MM.1S (cell line): ENCODE data around the gene PHLDB2.

Experiments used
- DNase-seq: peaks from one replicate; pipeline ENCODE4 v3.0.0-alpha.2; 2015
- H2AFZ ChIP-seq: fragments of 300-600 bp; sonication (generic); 2 replicates; pipeline ENCODE4 v1.6.0; 2016; ENCODE audit warnings: antibody characterized with exemption, low read length
- H3F3A ChIP-seq: fragments of 300-600 bp; sonication (generic); 2 replicates; pipeline ENCODE4 v1.6.1; 2016; ENCODE audit warnings: mild to moderate bottlenecking, antibody characterized with exemption, low read length, moderate library complexity, mixed read lengths; ENCODE audit not compliant: insufficient read depth
- H3K27ac ChIP-seq: fragments of 300-600 bp; sonication (generic); 2 replicates; pipeline ENCODE4 v1.5.1; 2016; ENCODE audit warnings: mild to moderate bottlenecking, low read length
- H3K27me3 ChIP-seq: fragments of 300-600 bp; sonication (generic); replicated peaks from 2 replicates; pipeline ENCODE4 v1.6.0; 2016; ENCODE audit warnings: low read length; ENCODE audit not compliant: insufficient read depth
- H3K36me3 ChIP-seq: fragments of 300-600 bp; sonication (generic); replicated peaks from 2 replicates; pipeline ENCODE4 v1.6.1; 2016; ENCODE audit warnings: mild to moderate bottlenecking, low read length, mixed read lengths; ENCODE audit not compliant: insufficient read depth
- H3K4me1 ChIP-seq: fragments of 300-600 bp; sonication (generic); 2 replicates; pipeline ENCODE4 v1.6.1; 2016; ENCODE audit warnings: low read length, mixed read lengths
- H3K4me2 ChIP-seq: fragments of 300-600 bp; sonication (generic); 2 replicates; pipeline ENCODE4 v1.6.0; 2016; ENCODE audit warnings: low read depth, low read length
- H3K4me3 ChIP-seq: fragments of 300-600 bp; sonication (generic); 2 replicates; pipeline ENCODE4 v1.5.1; 2016; ENCODE audit warnings: low read length, mixed read lengths
- H3K79me2 ChIP-seq: fragments of 300-600 bp; sonication (generic); 2 replicates; pipeline ENCODE4 v1.6.1; 2016; ENCODE audit warnings: mixed run types, low read length, mixed read lengths
- H3K9ac ChIP-seq: fragments of 300-600 bp; sonication (generic); 2 replicates; pipeline ENCODE4 v1.6.1; 2016; ENCODE audit warnings: low read length, mixed read lengths
- H3K9me2 ChIP-seq: fragments of 300-600 bp; sonication (generic); replicated peaks from 2 replicates; pipeline ENCODE4 v1.6.1; 2016; ENCODE audit warnings: mild to moderate bottlenecking, low read length, mixed read lengths; ENCODE audit not compliant: insufficient read depth
- H3K9me3 ChIP-seq: fragments of 300-600 bp; sonication (generic); replicated peaks from 2 replicates; pipeline ENCODE4 v1.6.1; 2016; ENCODE audit warnings: mild to moderate bottlenecking, low read length, mixed read lengths; ENCODE audit not compliant: insufficient read depth
- H4K20me1 ChIP-seq: fragments of 300-600 bp; sonication (generic); 2 replicates; pipeline ENCODE4 v1.6.1; 2016; ENCODE audit warnings: mild to moderate bottlenecking, low read length, moderate library complexity, mixed read lengths; ENCODE audit not compliant: insufficient read depth
- EZH2 ChIP-seq: fragments of 300-600 bp; sonication (generic); optimal IDR thresholded peaks from 2 replicates; pipeline ENCODE3; 2017; ENCODE audit warnings: low read depth, mild to moderate bottlenecking, antibody characterized with exemption, low read length, mixed read lengths
- EZH2phosphoT487 ChIP-seq: fragments of 300-600 bp; sonication (generic); IDR thresholded peaks from 2 replicates; pipeline ENCODE4 v1.6.1; 2018; ENCODE audit warnings: antibody characterized with exemption, low read length
- TF ChIP-seq, protein P1 (sequence below): fragments of 300-600 bp; sonication (generic); IDR thresholded peaks from 2 replicates; pipeline ENCODE4 v1.5.1; 2016; ENCODE audit warnings: antibody characterized with exemption, low read length, mixed read lengths

Gene PHLDB2

GRCh38 chr3:111949712-111950111 is 90.6 kb downstream of the PHLDB2 start:
- H3K27ac ChIP-seq: no peak overlapping the region
- TF ChIP-seq, protein P1, sequence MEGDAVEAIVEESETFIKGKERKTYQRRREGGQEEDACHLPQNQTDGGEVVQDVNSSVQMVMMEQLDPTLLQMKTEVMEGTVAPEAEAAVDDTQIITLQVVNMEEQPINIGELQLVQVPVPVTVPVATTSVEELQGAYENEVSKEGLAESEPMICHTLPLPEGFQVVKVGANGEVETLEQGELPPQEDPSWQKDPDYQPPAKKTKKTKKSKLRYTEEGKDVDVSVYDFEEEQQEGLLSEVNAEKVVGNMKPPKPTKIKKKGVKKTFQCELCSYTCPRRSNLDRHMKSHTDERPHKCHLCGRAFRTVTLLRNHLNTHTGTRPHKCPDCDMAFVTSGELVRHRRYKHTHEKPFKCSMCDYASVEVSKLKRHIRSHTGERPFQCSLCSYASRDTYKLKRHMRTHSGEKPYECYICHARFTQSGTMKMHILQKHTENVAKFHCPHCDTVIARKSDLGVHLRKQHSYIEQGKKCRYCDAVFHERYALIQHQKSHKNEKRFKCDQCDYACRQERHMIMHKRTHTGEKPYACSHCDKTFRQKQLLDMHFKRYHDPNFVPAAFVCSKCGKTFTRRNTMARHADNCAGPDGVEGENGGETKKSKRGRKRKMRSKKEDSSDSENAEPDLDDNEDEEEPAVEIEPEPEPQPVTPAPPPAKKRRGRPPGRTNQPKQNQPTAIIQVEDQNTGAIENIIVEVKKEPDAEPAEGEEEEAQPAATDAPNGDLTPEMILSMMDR: no peak
- TF ChIP-seq EZH2 (no peak), EZH2phosphoT487 (no peak)
- H4K20me1 ChIP-seq: no peaks in the 10 kb centered on the region
- H3K9me3 ChIP-seq: no peaks in the 10 kb centered on the region
- H3F3A ChIP-seq: no peaks in the 10 kb centered on the region
- H3K4me1 ChIP-seq: no peaks in the 10 kb centered on the region
- H3K79me2 ChIP-seq: no peaks in the 10 kb centered on the region
- no peak overlapping the region for H3K4me3 ChIP-seq
- DNase-seq: no peak
- H3K9me2 ChIP-seq: no peaks in the 10 kb centered on the region
- H3K36me3 ChIP-seq: no peaks in the 10 kb centered on the region
- H3K9ac ChIP-seq: no peak overlapping the region
- H3K27me3 ChIP-seq: no peaks in the 10 kb centered on the region
- no peak overlapping the region for H2AFZ ChIP-seq
- no peak overlapping the region for H3K4me2 ChIP-seq

GRCh38 chr3:111951032-111951431 is 92.0 kb downstream of the PHLDB2 start:
- Histone ChIP-seq H4K20me1 (no peaks in the 10 kb centered on the region), H3K27me3 (no peaks in the 10 kb centered on the region), H3F3A (no peaks in the 10 kb centered on the region), H3K4me1 (no peaks in the 10 kb centered on the region), H3K79me2 (no peaks in the 10 kb centered on the region), H3K4me2 (no peak overlapping the region), H3K9ac (no peak overlapping the region), H3K9me2 (no peaks in the 10 kb centered on the region), H2AFZ (no peak overlapping the region), H3K9me3 (no peaks in the 10 kb centered on the region), H3K4me3 (no peak overlapping the region), H3K27ac (no peak overlapping the region), H3K36me3 (no peaks in the 10 kb centered on the region)
- no peak for TF ChIP-seq EZH2
- TF ChIP-seq EZH2phosphoT487: no peak
- TF ChIP-seq, protein P1: no peak
- no peak for DNase-seq

- no peak overlapping the region for H2AFZ ChIP-seq
- DNase-seq: no peak
- no peak overlapping the region for H3K4me2 ChIP-seq
- no peaks in the 10 kb centered on the region for H3F3A ChIP-seq
- H3K9me2 ChIP-seq: no peaks in the 10 kb centered on the region
- no peaks in the 10 kb centered on the region for H3K79me2 ChIP-seq
- H3K27me3 ChIP-seq: no peaks in the 10 kb centered on the region
- no peaks in the 10 kb centered on the region for H4K20me1 ChIP-seq
- no peaks in the 10 kb centered on the region for H3K4me1 ChIP-seq
- no peaks in the 10 kb centered on the region for H3K9me3 ChIP-seq
- no peak overlapping the region for H3K27ac ChIP-seq
- no peak for TF ChIP-seq EZH2phosphoT487
- TF ChIP-seq EZH2: no peak
- TF ChIP-seq, protein P1: no peak
- no peaks in the 10 kb centered on the region for H3K36me3 ChIP-seq
- H3K4me3 ChIP-seq: no peak overlapping the region
- H3K9ac ChIP-seq: no peak overlapping the region
These were observed 93.0 kb downstream of the PHLDB2 start for GRCh38 chr3:111952086-111952485.
